HFFc6 (cell line): ENCODE results near the gene IL15RA. TPM values are rescaled to one million over a fixed set of nuclear protein-coding genes. Genes with fewer than 3 reads are reported as not detected.

Source experiments
- DNase-seq: peaks from one replicate; pipeline ENCODE4 v3.0.0-alpha.2; 2018
- H3K27ac Mint-ChIP-seq: 2 replicates; pipeline ENCODE4 v1.8.0; 2020; ENCODE audit warnings: mild to moderate bottlenecking, mixed read lengths
- H3K27me3 Mint-ChIP-seq: 2 replicates; pipeline ENCODE4 v1.8.0; 2021; ENCODE audit warnings: mild to moderate bottlenecking, moderate library complexity, mixed read lengths; ENCODE audit not compliant: insufficient read depth
- H3K36me3 Mint-ChIP-seq: 2 replicates; pipeline ENCODE4 v1.8.0; 2021; ENCODE audit warnings: low read depth, mixed read lengths
- H3K4me1 Mint-ChIP-seq: 2 replicates; pipeline ENCODE4 v1.8.0; 2020; ENCODE audit warnings: low read depth, mixed read lengths
- H3K4me3 Mint-ChIP-seq: 2 replicates; pipeline ENCODE4 v1.8.0; 2020; ENCODE audit warnings: mild to moderate bottlenecking, moderate library complexity, mixed read lengths
- H3K9me3 Mint-ChIP-seq: 2 replicates; pipeline ENCODE4 v1.8.0; 2020; ENCODE audit warnings: mild to moderate bottlenecking, mixed read lengths
- CTCF ChIP-seq: fragments of 200-600 bp; sonication (generic); IDR thresholded peaks from 2 replicates; pipeline ENCODE4 v1.5.0; 2021; ENCODE audit warnings: antibody characterized with exemption, mild to moderate bottlenecking
- total RNA-seq, 6 experiments: library from RNA; stranded (reverse); fragmentation: NEBNext Ultra II Directional; extraction: Animal tissue kit (Norgen Biotek cat#: 25700); gene quantifications; 2 replicates in 1 of 6; 3 replicates in 5 of 6; pipeline ENCODE4 v1.2.3, GENCODE V29; 2021

IL15RA gene
- total RNA-seq, 6 experiments from 2014 or later, result 1.5 to 3.2 (median 1.9) TPM

GRCh38 chr10:6014241-6014761 is 37.0 kb upstream of the IL15RA start:
- Mint-ChIP-seq H3K9me3 (no peaks in the 10 kb centered on the region), H3K4me1 (peaks cover 2% of the 10 kb centered on the region), H3K27me3 (peaks cover 22% of the 10 kb centered on the region), H3K36me3 (no peaks in the 10 kb centered on the region), H3K4me3 (no peak overlapping the region), H3K27ac (no peak overlapping the region)
- DNase-seq, result peak; percentile 27
- TF ChIP-seq CTCF, result peak; percentile 85

- Mint-ChIP-seq H3K36me3 (no peaks in the 10 kb centered on the region), H3K27me3 (peaks cover 22% of the 10 kb centered on the region), H3K27ac (no peak overlapping the region), H3K9me3 (no peaks in the 10 kb centered on the region), H3K4me3 (no peak overlapping the region), H3K4me1 (peaks cover 6% of the 10 kb centered on the region)
- no peak for DNase-seq
- TF ChIP-seq CTCF, result no peak
Observed at GRCh38 chr10:6013413-6014192, 36.3 kb upstream of the IL15RA start.

GRCh38 chr10:6012121-6012905 is 35.0 kb upstream of the IL15RA start:
- H3K36me3 Mint-ChIP-seq, result no peaks in the 10 kb centered on the region
- no peak for DNase-seq
- peaks cover 6% of the 10 kb centered on the region for H3K4me1 Mint-ChIP-seq
- H3K27me3 Mint-ChIP-seq, result peaks cover 21% of the 10 kb centered on the region
- H3K9me3 Mint-ChIP-seq, result no peaks in the 10 kb centered on the region
- TF ChIP-seq CTCF, result no peak
- no peak overlapping the region for H3K27ac Mint-ChIP-seq
- H3K4me3 Mint-ChIP-seq, result no peak overlapping the region

GRCh38 chr10:6011558-6011957 is 34.2 kb upstream of the IL15RA start:
- Mint-ChIP-seq H3K9me3 (no peaks in the 10 kb centered on the region), H3K27ac (no peak overlapping the region), H3K4me1 (peaks cover 6% of the 10 kb centered on the region), H3K4me3 (no peak overlapping the region), H3K36me3 (no peaks in the 10 kb centered on the region), H3K27me3 (peaks cover 20% of the 10 kb centered on the region)
- no peak for TF ChIP-seq CTCF
- DNase-seq, result no peak

- Mint-ChIP-seq H3K36me3 (no peaks in the 10 kb centered on the region), H3K27me3 (peaks cover 19% of the 10 kb centered on the region), H3K4me3 (no peak overlapping the region), H3K4me1 (peaks cover 6% of the 10 kb centered on the region), H3K27ac (no peak overlapping the region), H3K9me3 (no peaks in the 10 kb centered on the region)
- DNase-seq, result no peak
- no peak for TF ChIP-seq CTCF
Observed at GRCh38 chr10:6010569-6010968, 33.2 kb upstream of the IL15RA start.
